GM12878 (cell line): ENCODE data around the gene GSTM2. TPM values are rescaled to one million over a fixed set of nuclear protein-coding genes. Genes with fewer than 3 reads are reported as not detected.

Experiments
- ATAC-seq: fragments of 200-7000 bp; cut with Tn5 transposase; 3 replicates; pipeline ENCODE4 v1.9.1; 2020; ENCODE audit warnings: mild to moderate bottlenecking, moderate library complexity
- BruUV-seq: library from RNA; stranded (reverse); fragments of 400-500 nt; replicated peaks from 2 replicates; lab custom pipeline; 2021; lab: Mats Ljungman, UMichigan
- CTCF ChIA-PET: fragments of 300-600 bp; sonication (Branson Sonifier 250); formaldehyde crosslinking; extraction: SDS; loops from one replicate; lab custom pipeline; 2021; ENCODE audit warnings: inconsistent platforms; lab: Yijun Ruan, JAX
- POLR2A ChIA-PET: fragments of 350-600 bp; formaldehyde crosslinking; extraction: SDS; loops from one replicate; lab custom pipeline; 2021; ENCODE audit warnings: inconsistent platforms; lab: Charles Lee
- RAD21 ChIA-PET: fragments of 300-600 bp; sonication (Branson Sonifier 250); formaldehyde crosslinking; loops from one replicate; lab custom pipeline; 2023; ENCODE audit warnings: antibody characterized with exemption; ENCODE audit not compliant: unreplicated experiment; lab: Charles Lee
- SMC1A ChIA-PET: fragments of 300-600 bp; sonication (Branson Sonifier 250); formaldehyde crosslinking; loops from one replicate; lab custom pipeline; 2023; ENCODE audit not compliant: unreplicated experiment, uncharacterized antibody; lab: Charles Lee
- DNase-seq: peaks from one replicate; pipeline ENCODE4 v3.0.0-alpha.2; 2011; ENCODE audit warnings: low read depth, low spot score
- FAIRE-seq: peaks from 3 replicates; lab custom pipeline; 2011; peaks lifted over from hg19 to GRCh38; lab: Jason Lieb, UNC
- H2AFZ ChIP-seq: 2 replicates; pipeline ENCODE4 v1.6.0; 2011; ENCODE audit warnings: low read depth, low read length, control low read depth; ENCODE audit not compliant: control insufficient read depth
- H3K27ac ChIP-seq: 2 replicates; pipeline ENCODE4 v1.5.1; 2011; ENCODE audit warnings: control low read depth; ENCODE audit not compliant: control insufficient read depth, insufficient read depth
- H3K27me3 ChIP-seq, 2 experiments: replicated peaks in 1 of 2; 2 replicates each; pipeline versions ENCODE4 v1.6.0 to v1.6.1; 2011; ENCODE audit warnings: low read length in 1 of 2; ENCODE audit not compliant: control insufficient read depth in 2 of 2, insufficient read depth in 2 of 2
- H3K36me3 ChIP-seq, 2 experiments: 2 replicates each; pipeline ENCODE4 v1.5.1; 2011; ENCODE audit warnings: low read length in 1 of 2; ENCODE audit not compliant: control insufficient read depth in 2 of 2, insufficient read depth in 2 of 2
- H3K4me1 ChIP-seq: 2 replicates; pipeline ENCODE4 v1.6.1; 2011; ENCODE audit warnings: mild to moderate bottlenecking, low read length, moderate library complexity, mixed read lengths; ENCODE audit not compliant: control insufficient read depth, insufficient read depth
- H3K4me2 ChIP-seq: 2 replicates; pipeline ENCODE4 v1.6.0; 2011; ENCODE audit warnings: control low read depth; ENCODE audit not compliant: control insufficient read depth, insufficient read depth
- H3K4me3 ChIP-seq: fragments of 200-600 bp; sonication (generic); 2 replicates; pipeline ENCODE4 v1.5.1; 2016
- H3K79me2 ChIP-seq: 2 replicates; pipeline ENCODE4 v1.6.0; 2011; ENCODE audit warnings: low read length; ENCODE audit not compliant: control insufficient read depth, insufficient read depth
- H3K9ac ChIP-seq: 2 replicates; pipeline ENCODE4 v1.8.0; 2011; ENCODE audit warnings: low read length, control low read depth, mixed read lengths; ENCODE audit not compliant: control insufficient read depth, insufficient read depth
- H3K9me3 ChIP-seq: replicated peaks from 3 replicates; pipeline ENCODE4 v1.5.1; 2011; ENCODE audit warnings: mild to moderate bottlenecking, low read length; ENCODE audit not compliant: control insufficient read depth, insufficient read depth
- H4K20me1 ChIP-seq: 2 replicates; pipeline ENCODE4 v1.6.0; 2011; ENCODE audit not compliant: control insufficient read depth, insufficient read depth
- ASH2L ChIP-seq: fragments of 300-600, 200-600 bp; sonication (generic); IDR thresholded peaks from 2 replicates; pipeline ENCODE4 v1.6.1; 2017; ENCODE audit warnings: low read depth, mild to moderate bottlenecking, borderline replicate concordance
- BRCA1 ChIP-seq: IDR thresholded peaks from 2 replicates; pipeline ENCODE4 v1.6.1; 2011; ENCODE audit warnings: low read depth, low read length, improper control_type of control experiment
- GATAD2B ChIP-seq: fragments of 450-650 bp; conservative IDR thresholded peaks from 2 replicates; pipeline ENCODE4 v1.6.1; 2017; ENCODE audit warnings: low read depth, mild to moderate bottlenecking, moderate library complexity
- MTA2 ChIP-seq: fragments of 450-650 bp; IDR thresholded peaks from 2 replicates; pipeline ENCODE4 v1.6.1; 2016; ENCODE audit warnings: low read depth, mild to moderate bottlenecking, moderate library complexity
- RELA ChIP-seq: fragments of 450-650 bp; IDR thresholded peaks from 2 replicates; pipeline ENCODE4 v1.8.0; 2014; ENCODE audit warnings: borderline replicate concordance; ENCODE audit not compliant: partially characterized antibody
- SMARCA5 ChIP-seq: fragments of 450-650 bp; IDR thresholded peaks from 2 replicates; pipeline ENCODE4 v1.6.1; 2017; ENCODE audit warnings: mild to moderate bottlenecking
- SRF ChIP-seq, 2 experiments: IDR thresholded peaks; 2 replicates each; pipeline ENCODE4 v1.6.1; 2011; ENCODE audit warnings: low read depth in 2 of 2, low read length in 2 of 2, mild to moderate bottlenecking in 1 of 2, moderate library complexity in 1 of 2
- STAT3 ChIP-seq: IDR thresholded peaks from 2 replicates; pipeline ENCODE4 v1.6.1; 2011; ENCODE audit warnings: low read depth, low read length, improper control_type of control experiment
- SUZ12 ChIP-seq: fragments of 200-600 bp; sonication (generic); IDR thresholded peaks from one replicate; pipeline ENCODE4 v1.6.1; 2018; ENCODE audit warnings: antibody characterized with exemption, mild to moderate bottlenecking; ENCODE audit not compliant: unreplicated experiment
- YY1 ChIP-seq: IDR thresholded peaks from 2 replicates; pipeline ENCODE4 v1.6.1; 2011; ENCODE audit warnings: low read depth, mild to moderate bottlenecking, low read length
- WGBS: methylation state at CpG from one replicate; pipeline ENCODE4 v1.1.6; 2016; ENCODE audit warnings: low lambda C conversion rate; ENCODE audit not compliant: insufficient replicate concordance, insufficient coverage; ENCODE audit errors: missing lambda C conversion rate; 5-methylcytosine and 5-hydroxymethylcytosine counted together
- in situ Hi-C: fragments of 300-500 bp; cut with MboI; formaldehyde crosslinking; loops from 9 replicates; pipeline ENCODE4 v1.14.3; 2018; ENCODE audit warnings: mixed read lengths
- intact Hi-C: fragments of 100-400 bp; cut with micrococcal nuclease; formaldehyde crosslinking; loops from one replicate; pipeline ENCODE4 v1.14.2; 2022; ENCODE audit not compliant: unreplicated experiment
- polyA plus RNA-seq, 11 experiments: library from polyadenylated mRNA; depleted of rRNA in 4 of 11; unstranded in 6 of 11; stranded (reverse) in 5 of 11; fragments of >200 nt; fragmentation: Nextera tagmentation in 4 of 11; fragmentation: Illumina TruSeq in 1 of 11; extraction: Ambion mirVana in 4 of 11; extraction: Trizol in 1 of 11; gene quantifications; 1 replicate in 1 of 11; 2 replicates in 10 of 11; pipeline versions ENCODE4 v1.2.1 to v1.2.3, GENCODE V29; 2011 to 2016; ENCODE audit warnings: inconsistent platforms in 2 of 11, missing spikeins in 2 of 11, low read depth in 1 of 11
- total RNA-seq, 4 experiments: library from RNA; depleted of rRNA in 3 of 4; stranded (reverse); fragments of >200 nt in 3 of 4; fragmentation: Illumina TruSeq in 1 of 4; extraction: Trizol in 1 of 4; gene quantifications; 2 replicates each; pipeline versions ENCODE4 v1.2.1 to v1.2.3, GENCODE V29; 2013 to 2021
- TF ChIP-seq, protein P1 (sequence below): fragments of 150-350 bp; IDR thresholded peaks from 2 replicates; pipeline ENCODE4 v1.6.1; 2016; ENCODE audit warnings: low read depth, low read length
- TF ChIP-seq, protein P2 (sequence below): IDR thresholded peaks from 2 replicates; pipeline ENCODE4 v1.6.1; 2011; ENCODE audit warnings: borderline replicate concordance, low read depth, mild to moderate bottlenecking, moderate library complexity, mixed read lengths, low read length; ENCODE audit not compliant: insufficient read depth; ENCODE audit errors: extremely low read length
- TF ChIP-seq, protein P3 (sequence below): fragments of 450-650 bp; IDR thresholded peaks from 2 replicates; pipeline ENCODE4 v1.6.1; 2017; ENCODE audit warnings: mild to moderate bottlenecking, moderate library complexity

The GSTM2 gene
- total and polyA plus RNA-seq, 10 of the 15 experiments (the other 5 are each of a cell fraction or from before 2014, with no cell fraction given) = 8.3 to 32.3 (median 20.2) TPM

DNA sequence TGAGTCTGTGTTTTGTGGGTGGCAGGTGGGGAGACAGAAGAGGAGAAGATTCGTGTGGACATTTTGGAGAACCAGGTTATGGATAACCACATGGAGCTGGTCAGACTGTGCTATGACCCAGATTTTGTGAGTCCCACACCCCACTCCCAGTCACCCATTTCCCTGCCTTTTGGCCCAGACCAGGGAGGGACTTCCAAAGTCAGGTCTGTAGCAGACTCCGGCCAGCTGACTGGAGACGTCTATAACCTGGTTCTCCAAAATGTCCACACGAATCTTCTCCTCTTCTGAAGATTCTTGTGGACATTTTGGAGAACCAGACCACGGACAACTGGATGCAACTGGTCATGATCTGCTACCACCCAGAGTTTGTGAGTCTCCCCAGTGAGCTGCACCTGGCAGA is 45.8 kb downstream of the GSTM2 start (continued):
- TF ChIP-seq ASH2L = no peak
- TF ChIP-seq, protein P1, sequence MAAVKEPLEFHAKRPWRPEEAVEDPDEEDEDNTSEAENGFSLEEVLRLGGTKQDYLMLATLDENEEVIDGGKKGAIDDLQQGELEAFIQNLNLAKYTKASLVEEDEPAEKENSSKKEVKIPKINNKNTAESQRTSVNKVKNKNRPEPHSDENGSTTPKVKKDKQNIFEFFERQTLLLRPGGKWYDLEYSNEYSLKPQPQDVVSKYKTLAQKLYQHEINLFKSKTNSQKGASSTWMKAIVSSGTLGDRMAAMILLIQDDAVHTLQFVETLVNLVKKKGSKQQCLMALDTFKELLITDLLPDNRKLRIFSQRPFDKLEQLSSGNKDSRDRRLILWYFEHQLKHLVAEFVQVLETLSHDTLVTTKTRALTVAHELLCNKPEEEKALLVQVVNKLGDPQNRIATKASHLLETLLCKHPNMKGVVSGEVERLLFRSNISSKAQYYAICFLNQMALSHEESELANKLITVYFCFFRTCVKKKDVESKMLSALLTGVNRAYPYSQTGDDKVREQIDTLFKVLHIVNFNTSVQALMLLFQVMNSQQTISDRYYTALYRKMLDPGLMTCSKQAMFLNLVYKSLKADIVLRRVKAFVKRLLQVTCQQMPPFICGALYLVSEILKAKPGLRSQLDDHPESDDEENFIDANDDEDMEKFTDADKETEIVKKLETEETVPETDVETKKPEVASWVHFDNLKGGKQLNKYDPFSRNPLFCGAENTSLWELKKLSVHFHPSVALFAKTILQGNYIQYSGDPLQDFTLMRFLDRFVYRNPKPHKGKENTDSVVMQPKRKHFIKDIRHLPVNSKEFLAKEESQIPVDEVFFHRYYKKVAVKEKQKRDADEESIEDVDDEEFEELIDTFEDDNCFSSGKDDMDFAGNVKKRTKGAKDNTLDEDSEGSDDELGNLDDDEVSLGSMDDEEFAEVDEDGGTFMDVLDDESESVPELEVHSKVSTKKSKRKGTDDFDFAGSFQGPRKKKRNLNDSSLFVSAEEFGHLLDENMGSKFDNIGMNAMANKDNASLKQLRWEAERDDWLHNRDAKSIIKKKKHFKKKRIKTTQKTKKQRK = no peak
- TF ChIP-seq YY1 = no peak
- TF ChIP-seq STAT3 = no peak

DNA sequence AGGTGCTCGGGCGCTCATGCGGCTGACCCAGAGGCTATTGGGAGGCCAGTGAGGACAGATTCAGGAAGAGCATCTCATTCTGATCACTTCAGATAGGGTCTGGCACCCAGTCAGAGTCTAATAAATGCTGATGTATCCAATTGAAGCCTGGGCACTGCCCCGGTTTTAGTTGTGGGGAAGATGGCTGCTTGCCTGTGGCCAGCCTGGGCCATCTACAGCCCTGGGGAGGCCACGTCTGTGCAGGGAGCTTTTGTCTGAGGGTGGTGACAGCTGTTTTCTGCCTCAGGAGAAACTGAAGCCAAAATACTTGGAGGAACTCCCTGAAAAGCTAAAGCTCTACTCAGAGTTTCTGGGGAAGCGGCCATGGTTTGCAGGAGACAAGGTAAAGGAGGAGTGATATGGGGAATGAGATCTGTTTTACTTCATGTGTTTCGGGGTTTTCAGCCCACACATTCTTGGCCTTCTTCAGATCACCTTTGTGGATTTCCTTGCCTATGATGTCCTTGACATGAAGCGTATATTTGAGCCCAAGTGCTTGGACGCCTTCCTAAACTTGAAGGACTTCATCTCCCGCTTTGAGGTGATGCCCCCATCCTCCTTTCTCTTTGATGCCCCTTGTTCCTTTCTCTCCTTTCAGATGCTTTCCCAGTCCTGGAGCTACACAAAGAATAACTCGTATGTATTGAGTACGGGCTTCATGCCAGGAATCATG is 47.0 kb downstream of the GSTM2 start:
- ChIA-PET RAD21 (no interaction called here), POLR2A (no interaction called here), SMC1A (interaction anchor here (1.6 kb wide), 1 partner anchor 27 kb away, joined by 3 read pairs; the partner anchor contains the start of gene GSTM1), CTCF (no interaction called here)
- no peak overlapping the region for H3K27ac ChIP-seq
- FAIRE-seq (no peak), DNase-seq (no peak), ATAC-seq (no peak)
- H4K20me1 ChIP-seq = no peaks in the 10 kb centered on the region
- no peaks in the 10 kb centered on the region; the same call in 2 of the 3 replicates for H3K9me3 ChIP-seq
- no peak overlapping the region for H2AFZ ChIP-seq
- no peaks in the 10 kb centered on the region for H3K27me3 ChIP-seq
- H3K4me3 ChIP-seq = no peak overlapping the region
- intact Hi-C loops = no loop called here
- no peak overlapping the region for H3K9ac ChIP-seq
- no peaks in the 10 kb centered on the region for H3K36me3 ChIP-seq
- H3K4me1 ChIP-seq = peaks cover 9% of the 10 kb centered on the region
- 64% methylated on average over 12 of the region's 12 CpGs for WGBS
- BruUV-seq = no TSS peak
- no peak overlapping the region for H3K4me2 ChIP-seq
- in situ Hi-C loops = no loop called here
- no peaks in the 10 kb centered on the region for H3K79me2 ChIP-seq
- TF ChIP-seq BRCA1 = no peak
- TF ChIP-seq, protein P2, sequence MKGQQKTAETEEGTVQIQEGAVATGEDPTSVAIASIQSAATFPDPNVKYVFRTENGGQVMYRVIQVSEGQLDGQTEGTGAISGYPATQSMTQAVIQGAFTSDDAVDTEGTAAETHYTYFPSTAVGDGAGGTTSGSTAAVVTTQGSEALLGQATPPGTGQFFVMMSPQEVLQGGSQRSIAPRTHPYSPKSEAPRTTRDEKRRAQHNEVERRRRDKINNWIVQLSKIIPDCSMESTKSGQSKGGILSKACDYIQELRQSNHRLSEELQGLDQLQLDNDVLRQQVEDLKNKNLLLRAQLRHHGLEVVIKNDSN = no peak
- TF ChIP-seq, protein P3, sequence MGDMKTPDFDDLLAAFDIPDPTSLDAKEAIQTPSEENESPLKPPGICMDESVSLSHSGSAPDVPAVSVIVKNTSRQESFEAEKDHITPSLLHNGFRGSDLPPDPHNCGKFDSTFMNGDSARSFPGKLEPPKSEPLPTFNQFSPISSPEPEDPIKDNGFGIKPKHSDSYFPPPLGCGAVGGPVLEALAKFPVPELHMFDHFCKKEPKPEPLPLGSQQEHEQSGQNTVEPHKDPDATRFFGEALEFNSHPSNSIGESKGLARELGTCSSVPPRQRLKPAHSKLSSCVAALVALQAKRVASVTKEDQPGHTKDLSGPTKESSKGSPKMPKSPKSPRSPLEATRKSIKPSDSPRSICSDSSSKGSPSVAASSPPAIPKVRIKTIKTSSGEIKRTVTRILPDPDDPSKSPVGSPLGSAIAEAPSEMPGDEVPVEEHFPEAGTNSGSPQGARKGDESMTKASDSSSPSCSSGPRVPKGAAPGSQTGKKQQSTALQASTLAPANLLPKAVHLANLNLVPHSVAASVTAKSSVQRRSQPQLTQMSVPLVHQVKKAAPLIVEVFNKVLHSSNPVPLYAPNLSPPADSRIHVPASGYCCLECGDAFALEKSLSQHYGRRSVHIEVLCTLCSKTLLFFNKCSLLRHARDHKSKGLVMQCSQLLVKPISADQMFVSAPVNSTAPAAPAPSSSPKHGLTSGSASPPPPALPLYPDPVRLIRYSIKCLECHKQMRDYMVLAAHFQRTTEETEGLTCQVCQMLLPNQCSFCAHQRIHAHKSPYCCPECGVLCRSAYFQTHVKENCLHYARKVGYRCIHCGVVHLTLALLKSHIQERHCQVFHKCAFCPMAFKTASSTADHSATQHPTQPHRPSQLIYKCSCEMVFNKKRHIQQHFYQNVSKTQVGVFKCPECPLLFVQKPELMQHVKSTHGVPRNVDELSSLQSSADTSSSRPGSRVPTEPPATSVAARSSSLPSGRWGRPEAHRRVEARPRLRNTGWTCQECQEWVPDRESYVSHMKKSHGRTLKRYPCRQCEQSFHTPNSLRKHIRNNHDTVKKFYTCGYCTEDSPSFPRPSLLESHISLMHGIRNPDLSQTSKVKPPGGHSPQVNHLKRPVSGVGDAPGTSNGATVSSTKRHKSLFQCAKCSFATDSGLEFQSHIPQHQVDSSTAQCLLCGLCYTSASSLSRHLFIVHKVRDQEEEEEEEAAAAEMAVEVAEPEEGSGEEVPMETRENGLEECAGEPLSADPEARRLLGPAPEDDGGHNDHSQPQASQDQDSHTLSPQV = no peak
- no peak for TF ChIP-seq RELA
- TF ChIP-seq SRF (IDR thresholded peaks at IDR 0.05; ENCODE audit: low read depth in 2 of 2, low read length in 2 of 2) = no peak
- no peak for TF ChIP-seq SUZ12
- no peak for TF ChIP-seq MTA2
- no peak for TF ChIP-seq SMARCA5
- no peak for TF ChIP-seq GATAD2B
